NCI-H1694 (cell line): ENCODE results near the gene RASEF.

Experiments
- DNase-seq: peaks from one replicate; lab custom pipeline; 2025; lab: John Stamatoyannopoulos, UW

Gene RASEF

DNA sequence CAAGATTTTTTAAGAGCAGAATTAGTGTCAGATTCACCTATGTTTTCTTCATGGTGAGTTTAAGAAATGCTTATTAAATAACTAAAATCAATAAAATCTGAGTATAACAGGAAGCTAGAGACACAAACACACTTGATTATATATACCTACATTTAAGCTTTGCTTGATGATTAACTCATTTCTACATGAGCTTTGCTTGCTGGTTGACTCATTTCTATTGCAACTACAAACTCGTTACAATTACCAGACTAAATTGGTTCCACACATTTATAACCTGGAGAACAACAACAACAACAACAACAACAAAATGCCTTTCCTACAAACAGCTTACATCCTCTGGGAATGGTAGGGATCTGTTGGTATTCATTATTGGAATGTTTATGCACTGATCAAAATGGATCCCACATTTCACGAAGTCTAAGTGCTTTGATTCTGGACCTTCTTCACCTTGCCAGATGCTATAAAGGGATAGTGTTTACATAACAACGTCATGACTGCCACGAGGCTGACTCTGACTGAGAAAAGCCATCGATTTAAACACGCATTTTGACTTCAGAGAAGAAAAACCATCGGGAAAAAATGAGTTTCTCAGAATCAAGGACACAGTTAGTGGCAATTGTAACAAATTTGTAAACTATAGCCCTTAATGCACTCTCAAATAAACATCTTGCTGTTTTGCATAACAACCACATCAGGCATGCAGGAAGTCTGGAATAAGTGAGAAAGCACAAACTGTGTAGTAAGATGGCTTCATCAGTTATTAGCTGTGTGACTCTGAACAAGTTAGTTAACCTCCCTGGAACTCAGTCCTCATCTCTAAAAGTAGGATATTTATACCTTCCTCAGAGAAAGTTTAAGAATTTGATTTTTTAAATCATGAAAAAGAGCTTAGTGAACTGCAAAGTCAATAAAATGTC lies 49.8 kb downstream of the RASEF start:
- no peak for DNase-seq

DNA sequence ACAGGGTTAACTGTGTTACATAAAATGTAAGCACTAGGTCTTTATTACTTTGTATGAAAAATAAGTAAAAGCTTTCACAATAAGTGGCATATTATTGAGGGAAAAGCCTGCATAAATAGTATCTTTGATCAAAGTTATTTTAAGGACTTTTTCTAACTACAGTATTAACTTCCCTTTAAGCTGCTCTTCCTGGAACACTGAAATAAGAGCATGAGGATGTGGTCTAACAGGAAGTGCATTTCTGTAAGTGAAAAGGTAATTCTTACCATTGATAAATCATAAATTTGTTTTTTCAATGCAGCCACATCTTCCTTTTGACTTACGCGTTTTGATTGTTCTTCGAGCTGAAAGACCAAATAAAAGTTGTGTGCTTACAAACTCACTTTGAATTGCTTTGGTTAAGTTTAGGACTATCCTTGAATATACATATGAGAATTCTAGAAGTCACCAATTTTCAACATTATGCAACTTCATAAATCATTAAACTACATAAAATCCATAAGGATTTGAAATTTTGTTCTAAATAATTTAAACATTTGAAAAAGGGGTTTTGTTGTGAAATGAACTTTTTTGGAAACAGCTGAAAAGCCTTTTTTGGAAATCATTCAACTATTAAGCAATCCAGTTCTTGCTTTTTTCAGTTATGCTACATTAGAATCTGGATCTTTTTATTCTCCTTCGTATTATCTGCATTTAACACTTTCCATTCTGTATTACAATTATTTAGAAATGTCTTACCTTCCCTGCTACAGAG lies 50.6 kb downstream of the RASEF start:
- no peak for DNase-seq

DNA sequence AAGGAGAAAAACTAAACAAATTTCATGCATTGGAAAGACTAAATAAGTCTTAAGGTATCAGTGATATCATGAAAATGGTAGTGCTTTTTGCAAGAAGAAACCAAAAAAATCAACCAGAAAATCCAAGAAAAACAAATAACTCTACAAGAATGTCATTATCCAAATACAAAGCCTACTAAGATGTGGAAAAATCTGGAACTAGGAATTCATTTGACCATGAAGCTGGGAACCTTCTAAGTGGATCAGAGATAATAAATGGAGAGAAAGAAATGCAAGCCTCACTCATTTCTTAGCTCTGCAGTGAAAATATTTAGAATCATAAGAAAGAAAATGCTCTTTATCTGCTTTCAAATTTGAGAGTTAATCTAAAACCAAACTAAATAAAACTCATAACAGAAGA lies 51.3 kb downstream of the RASEF start:
- no peak for DNase-seq

DNA sequence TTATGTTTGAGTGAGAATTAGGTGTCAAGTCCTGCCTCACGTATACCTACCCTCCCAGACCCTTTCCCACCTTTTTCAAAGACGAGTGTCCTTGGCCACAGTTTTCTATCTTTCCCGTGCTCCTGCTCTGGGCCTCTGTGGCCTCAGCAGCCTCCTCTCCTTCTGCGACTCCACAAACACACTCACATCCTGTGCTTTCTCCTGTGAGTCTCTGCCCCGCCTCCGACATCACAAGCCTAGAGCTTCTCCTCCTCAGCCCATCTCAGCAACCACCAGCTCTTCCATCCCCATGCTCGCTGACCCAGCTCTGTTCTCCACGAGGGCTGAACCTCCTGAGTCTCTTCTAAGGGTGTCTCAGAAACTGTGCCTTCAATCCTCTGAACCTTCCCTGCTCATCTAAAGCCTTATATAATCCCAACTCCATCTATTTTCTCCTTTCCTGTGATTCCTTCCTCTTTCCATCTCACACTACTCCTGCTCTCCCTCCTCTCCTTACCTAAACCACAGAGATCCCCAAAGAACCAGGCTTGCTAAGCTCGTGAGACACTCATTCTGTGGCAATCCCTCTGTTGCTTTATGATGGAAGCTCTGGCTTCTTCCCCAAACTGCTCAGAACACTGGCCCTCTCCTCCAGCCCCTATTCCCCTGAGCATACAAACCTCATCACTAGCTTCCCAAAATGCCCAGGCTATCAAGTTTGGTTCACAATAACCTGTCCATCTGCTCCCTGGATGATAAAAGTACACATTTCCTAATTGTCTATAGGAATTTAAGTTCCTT lies 55.2 kb downstream of the RASEF start:
- DNase-seq = no peak

DNA sequence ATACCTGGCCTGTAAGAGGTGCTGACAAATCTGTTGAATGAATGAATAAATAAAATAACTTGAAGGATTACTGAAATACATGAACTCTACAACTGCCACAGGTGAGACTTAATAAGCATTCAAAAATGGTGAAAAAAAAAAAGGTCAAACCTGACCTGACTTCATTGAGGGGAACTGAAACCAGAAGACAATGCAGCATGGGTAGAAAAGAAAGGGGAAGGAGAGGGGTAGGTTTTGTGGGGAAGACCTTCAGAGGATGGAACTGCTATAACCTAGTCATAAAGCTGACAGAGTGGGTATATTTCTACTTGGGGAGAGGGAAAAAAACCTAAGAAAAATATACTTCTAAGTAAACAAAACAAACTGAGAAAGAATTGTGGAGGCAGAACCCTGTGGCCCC lies 56.6 kb downstream of the RASEF start:
- no peak for DNase-seq

DNA sequence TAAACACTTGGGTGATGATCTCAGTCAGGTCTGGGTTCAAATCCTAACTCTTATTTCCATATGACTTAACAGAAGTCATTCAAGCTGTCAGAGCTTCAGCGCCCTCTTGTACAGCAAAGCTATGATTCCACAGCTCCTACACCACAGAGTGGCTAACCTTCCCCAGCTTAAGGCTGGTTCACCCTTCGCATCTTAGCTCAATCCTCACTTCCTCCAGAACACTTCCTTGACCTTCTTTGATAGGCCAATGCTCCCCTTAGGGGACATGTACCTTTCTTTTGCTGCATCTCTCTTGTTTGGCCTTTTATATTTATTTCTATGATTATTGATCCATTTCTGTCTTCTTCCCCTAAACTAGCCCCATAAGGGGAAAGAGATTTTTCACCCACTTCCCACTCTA lies 57.0 kb downstream of the RASEF start:
- DNase-seq = no peak

DNA sequence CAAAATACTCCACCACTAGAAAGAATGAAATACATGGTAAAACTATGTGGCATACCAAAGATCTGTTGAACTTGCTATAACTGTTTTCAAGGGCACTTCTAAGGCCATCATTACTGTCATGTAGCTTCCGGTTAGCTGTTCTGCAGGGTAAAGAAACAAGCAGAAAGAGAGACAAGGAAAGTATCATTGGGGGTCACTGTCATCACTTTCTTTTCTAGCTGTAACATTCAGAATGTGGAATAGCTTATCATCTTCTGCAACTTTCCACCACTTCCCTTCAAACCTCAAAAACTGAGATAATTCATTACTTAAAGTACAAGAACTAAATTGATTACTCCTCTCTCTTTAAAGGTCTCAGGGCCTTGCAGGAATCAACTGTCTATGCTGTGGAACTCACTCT lies 57.6 kb downstream of the RASEF start:
- DNase-seq = no peak

DNA sequence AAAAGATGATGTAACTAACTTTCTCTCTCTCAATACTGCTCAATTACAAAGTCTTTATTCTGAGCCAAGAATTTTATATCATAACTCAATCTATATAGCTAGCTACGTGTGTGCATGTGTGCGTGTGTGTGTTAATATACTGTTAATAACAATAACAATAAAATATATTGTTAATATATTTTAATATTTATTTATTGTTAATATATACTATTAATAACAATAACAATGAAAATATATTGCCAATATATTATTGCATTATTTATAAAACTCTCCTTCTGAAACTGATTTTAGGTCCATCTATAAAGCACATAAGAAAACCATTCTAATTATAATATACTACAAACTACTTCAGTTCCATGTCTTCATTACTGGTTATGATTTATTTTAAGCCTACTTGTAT lies 60.6 kb downstream of the RASEF start:
- DNase-seq = no peak

DNA sequence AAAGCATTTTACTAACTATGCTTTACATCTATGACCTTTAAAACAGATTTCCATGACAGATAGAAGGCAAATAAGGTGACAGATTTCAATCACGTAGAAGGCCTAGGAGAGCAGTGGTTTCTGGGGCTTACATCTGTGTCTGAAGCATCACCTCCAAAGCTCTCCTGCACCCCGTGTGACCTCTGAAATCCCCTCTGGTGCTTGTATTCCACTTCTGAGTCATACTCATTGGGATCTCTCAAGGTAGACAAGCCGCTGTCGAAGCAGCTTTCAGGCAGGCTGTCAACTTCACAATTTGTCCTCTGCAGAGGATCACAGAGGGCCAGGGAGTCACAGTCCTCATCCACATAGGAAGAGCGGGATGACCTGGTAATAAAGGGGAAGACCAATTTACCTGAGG lies 62.2 kb downstream of the RASEF start:
- DNase-seq = no peak

DNA sequence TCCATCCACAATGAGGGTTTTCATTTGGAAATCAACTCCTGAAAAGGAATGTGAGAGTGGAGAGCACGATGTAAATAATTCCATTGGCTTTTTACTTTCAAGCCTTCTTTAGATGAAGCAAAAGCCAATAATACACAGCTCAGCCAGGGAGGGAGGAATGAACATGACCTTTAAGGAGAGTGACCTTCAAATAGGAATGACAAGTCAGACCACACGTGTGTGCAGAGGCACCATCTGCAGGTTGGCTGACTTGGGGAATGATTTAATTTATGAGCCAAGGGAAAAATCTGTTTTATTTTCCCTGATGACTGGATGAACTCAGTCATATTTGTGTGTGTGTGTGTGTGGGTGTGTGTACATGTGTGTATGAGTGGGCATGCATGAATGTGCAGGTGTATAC lies 64.5 kb downstream of the RASEF start:
- no peak for DNase-seq

DNA sequence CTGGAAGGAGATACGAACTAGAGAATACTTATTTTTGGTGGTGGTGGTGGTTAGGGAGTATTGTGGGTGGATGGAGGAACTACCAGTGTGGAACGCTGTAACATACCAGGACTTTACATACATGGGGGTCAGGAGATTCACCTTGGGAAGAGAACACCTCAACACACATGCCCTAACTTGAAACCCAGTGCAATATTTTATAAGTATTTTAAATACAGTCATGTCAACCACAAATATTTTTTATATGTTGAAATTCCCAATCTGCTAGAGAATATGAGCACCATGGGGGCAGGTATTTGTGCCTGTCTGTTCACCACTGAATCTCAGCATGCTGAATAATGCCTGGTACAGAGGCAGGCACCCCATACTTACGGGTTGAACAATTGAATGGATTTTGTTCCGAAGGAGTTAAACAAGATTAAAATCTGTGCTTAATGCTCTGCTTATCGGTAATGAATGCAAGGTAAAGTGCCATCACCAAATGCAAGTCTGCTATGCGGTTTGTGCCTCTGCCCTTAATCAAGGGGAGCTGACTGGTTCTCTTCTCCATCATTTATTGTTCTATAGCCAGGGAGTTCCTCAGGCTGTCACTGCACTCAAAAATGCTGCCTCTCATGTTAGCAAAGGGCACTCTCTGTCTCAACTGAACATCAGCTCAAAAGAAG lies 65.3 kb downstream of the RASEF start:
- DNase-seq = no peak

DNA sequence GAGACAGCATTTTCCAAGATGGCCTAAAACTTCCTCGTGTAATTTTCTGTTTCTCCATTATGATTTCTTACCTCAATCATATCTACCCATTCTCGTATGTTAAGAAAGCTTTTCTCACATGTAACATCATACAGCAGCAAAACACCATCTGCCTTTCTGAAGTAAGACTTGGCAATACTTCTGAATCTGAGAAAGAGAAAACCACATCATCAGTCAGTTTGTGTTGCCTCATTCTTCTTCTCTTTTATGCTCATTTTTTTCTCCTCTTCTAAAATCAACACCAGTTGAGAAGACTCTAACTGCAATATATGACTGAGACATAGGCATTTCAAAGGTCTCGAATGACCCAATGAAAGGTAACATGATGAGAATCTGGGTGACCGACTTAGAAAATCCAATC lies 66.0 kb downstream of the RASEF start:
- no peak for DNase-seq

DNA sequence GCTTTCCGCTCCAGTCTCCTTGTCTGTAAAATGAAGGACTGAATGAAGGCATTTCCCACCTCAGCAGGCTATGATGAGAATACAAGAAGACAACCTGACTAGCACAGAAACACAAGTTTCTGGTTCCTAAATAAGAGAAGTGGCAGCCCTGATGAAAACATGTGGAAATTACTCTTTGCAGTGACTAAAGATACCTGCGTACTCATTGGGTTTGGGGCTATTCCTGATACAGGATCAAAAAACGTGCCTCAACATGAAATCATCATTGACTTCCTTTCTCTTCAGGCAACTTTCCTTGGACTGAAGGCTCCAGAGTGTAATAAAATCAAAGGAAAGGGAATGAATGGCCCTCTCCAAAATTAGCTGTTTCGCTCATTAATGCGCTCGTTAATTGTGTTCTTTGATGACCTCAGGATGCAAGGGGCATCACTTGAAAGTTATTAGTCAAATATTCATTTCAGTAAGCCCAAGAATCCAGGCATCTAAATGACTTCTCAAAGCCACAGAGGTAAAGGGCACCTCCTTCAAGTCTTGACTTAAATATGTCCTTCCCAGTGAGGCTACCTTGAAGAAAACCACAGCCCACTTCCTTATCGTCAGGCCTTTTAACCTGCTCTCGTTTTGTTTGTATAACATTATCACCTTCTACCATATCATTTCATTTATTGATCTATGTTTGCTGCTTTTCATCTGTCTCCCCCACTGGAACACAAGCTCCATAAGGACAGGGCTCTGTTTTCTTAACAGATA lies 68.9 kb downstream of the RASEF start:
- DNase-seq = no peak

DNA sequence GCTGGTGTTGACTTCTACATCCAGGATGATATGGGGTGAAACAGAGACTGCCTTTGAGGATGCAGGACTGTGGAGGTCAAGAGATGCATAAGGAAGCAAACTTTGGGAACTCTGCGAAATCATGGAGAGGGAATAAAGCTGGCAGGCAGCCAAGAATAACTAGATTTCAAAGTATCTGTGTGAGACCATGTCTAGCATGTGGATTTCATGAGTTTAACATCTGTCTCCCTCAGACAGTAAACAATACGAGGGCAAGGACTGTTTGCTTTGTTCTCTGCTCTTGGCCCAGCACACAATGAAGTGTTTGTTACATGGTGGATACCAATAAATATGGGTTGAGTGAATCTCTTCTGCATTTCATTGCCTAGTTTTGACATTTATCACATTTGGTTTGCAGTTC lies 71.3 kb downstream of the RASEF start:
- no peak for DNase-seq

DNA sequence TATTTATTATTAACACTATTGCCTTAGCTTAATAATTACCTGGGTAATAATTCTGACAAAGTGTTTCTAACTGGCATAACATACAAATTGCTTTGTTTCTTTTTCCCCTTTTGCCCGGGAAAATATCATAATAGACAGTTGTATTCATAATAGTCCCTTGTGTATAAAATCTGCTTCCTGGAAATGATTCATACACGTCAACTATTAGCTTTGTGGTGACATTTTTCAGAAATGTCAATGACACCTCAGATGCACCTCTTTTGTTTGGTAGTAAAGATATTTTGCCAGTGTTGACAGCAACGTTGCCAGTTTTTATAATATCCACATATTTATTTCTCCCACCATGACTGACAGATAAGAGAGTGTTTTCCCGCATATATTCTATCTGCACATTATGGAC lies 73.0 kb downstream of the RASEF start:
- DNase-seq = no peak

DNA sequence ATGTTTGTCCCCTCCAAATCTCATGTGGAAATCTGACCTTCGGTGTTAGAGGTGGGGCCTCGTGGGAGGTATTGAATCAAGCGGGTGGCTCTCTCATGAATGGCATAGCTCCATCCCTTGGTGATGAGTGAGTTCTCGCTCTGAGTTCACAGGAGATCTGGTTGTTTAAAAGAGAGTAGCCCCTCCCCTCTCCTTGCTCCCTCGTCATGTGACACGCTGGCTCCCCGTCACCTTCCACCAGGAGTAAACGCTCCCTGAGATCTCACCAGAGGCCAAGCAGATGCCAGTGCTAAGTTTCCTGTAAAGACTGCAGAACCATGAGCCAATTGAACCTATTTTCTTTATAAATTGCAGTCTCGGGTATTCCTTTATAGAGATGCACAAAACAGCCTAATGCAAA lies 74.5 kb downstream of the RASEF start:
- DNase-seq = no peak

DNA sequence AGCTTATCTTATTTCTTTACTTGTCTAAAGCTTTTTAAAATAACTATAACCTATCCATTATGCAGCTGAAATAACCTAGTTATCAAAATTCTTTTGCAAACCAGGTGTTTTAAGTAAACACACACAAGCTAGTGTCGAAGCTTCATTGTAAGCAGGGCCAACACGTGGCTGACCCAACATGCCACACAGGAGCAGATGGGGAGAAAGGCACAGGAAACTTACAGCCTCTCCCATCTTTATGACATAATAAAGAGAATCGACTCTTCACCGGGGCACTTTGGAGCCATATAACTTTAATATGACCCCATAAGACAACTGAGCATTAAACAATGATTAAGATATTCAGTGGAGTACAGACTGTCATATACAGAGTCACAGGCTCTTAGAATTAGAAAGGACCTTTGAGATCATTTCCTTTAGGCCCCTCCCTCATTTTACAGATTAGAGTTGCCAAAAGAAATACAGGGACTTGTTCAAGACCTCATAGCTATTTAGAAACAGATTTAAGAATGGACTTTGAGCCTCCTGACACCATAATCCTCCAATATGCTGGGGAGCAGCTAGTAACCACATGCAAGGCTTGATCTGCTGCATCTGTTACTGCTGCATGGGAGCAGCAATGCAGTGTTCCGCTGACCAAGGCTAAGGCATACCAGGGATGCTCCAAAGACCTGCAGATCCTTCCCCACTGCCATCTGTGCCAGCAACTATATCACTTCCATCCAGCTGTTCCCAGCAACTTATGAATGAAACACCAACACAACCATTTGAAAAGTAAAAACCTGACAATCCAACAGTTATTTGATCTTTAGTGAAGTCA lies 75.4 kb downstream of the RASEF start:
- no peak for DNase-seq

DNA sequence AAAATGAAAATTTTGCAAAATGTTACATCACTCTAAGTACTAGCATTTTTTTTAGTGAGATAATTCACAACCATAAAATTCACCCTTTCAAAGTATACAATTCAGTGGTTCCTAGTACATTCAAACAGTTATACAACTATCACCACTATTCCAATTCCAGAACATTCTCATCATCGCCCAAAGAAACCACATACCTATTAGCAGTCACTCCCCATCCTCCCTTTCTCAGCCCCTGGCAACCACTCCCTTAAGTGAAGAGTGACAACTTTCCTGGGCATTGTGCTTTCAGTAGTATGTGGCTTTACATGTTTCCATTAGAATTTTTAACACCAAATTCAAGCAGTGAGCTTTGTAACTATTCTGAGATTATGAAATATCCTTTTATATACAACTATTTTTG lies 81.4 kb downstream of the RASEF start:
- no peak for DNase-seq

DNA sequence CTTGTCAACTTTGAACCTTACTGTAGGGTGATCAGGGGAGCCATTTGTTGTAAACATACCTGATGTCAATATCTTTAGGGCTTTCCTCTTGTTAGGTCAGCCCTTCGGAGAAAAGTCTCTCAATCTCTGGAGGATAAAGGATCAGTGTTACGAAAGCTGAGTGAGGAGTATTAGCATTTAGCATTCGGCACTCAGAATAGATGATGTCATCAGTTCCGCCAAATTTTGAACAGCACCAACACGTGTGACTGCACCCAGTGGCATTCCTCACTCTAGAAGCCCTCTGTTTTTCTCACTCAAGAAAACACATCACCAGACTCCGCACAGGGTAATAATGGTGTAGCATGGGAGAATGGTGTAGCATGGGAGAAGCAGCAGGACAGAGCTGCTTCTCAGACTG lies 87.8 kb downstream of the RASEF start:
- no peak for DNase-seq

DNA sequence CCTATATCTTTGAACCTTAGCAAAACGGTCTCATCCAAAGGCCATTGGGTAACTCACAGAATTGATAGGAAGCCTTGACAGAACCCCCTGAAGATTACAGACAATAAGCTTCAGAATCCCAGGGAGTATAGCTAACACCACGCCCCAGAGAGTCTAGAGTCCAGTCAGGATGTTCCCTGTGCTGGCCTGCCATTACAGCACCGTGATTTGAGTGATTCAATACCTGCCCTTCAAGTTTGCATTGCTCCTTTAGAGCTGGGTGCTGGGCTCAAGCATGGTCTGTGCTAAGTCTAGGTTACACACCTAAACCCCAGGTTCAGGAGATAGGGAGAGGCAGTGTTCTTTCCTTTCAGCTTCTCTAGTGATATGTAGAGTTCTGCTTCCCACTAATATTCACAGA lies 90.5 kb downstream of the RASEF start:
- no peak for DNase-seq

DNA sequence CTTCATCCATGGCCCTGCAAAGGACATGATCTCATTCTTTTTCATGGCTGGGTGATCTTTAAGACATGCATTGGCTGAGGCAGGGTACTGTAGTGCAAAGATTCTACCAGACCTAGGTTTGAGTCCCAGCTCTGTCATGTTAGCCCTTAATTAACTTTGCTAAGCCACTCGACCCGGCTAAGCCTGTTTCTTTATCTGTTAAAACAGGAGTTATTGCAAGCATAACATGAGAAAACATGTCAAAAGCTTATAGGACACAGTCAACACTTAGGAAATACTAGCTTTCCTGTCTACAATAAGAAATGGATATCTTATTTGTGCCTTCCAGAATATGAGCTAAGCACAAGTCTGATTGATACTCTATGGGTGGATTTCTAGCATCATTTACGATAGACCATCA lies 92.6 kb downstream of the RASEF start:
- no peak for DNase-seq
